Tibial nerve (tissue), 4 donors: ENCODE results near the gene KRT3.

Source experiments
- EP300 ChIP-seq, 2 donors: sonication (generic); formaldehyde crosslinking; IDR thresholded peaks; one replicate each; pipeline ENCODE4 v1.6.1; 2017; ENCODE audit warnings: antibody characterized with exemption in 2 of 2, mild to moderate bottlenecking in 1 of 2
- TF ChIP-seq, protein P1 (sequence below), 5 experiments: fragments of 200-600 bp in 3 of 5; fragments of 450-650 bp in 2 of 5; sonication (generic) in 3 of 5; IDR thresholded peaks; one replicate each; pipeline ENCODE4 v1.5.1; 2016 to 2019; ENCODE audit warnings: antibody characterized with exemption in 5 of 5, mild to moderate bottlenecking in 3 of 5, moderate library complexity in 2 of 5

DNA sequence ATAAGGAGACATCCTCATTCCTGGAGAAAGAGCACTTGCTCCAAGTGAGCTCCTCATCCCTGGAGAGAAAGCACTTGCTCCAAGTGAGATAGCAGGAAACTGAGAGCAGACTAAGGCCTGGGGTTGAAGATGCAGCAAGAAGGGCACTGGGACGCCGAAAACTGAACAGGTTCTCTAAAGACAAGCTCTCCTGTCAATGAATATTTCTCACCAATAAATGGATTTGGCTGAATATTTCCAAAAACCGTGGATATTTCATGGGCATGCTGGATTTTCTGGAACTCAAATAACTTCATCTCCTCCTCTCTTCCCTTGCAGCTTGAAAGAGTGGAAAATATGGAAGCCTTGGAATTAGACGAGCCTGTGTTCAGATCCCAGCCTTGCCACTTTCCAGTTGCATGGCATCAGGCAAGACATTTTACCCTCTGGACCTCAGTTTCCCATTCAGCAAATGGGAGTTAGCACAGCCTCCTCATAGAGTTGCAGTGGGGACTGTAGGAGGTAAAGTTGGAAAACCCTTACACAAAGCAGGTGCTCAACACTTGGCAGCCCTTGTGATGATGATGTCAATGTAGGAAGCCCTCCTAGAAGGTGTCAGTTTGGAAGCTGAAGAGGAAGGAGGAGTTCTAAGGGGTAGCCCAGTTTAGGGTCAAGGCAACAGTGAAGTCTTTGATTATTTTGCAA is 14.4 kb downstream of the KRT3 start:
- TF ChIP-seq, protein P1, sequence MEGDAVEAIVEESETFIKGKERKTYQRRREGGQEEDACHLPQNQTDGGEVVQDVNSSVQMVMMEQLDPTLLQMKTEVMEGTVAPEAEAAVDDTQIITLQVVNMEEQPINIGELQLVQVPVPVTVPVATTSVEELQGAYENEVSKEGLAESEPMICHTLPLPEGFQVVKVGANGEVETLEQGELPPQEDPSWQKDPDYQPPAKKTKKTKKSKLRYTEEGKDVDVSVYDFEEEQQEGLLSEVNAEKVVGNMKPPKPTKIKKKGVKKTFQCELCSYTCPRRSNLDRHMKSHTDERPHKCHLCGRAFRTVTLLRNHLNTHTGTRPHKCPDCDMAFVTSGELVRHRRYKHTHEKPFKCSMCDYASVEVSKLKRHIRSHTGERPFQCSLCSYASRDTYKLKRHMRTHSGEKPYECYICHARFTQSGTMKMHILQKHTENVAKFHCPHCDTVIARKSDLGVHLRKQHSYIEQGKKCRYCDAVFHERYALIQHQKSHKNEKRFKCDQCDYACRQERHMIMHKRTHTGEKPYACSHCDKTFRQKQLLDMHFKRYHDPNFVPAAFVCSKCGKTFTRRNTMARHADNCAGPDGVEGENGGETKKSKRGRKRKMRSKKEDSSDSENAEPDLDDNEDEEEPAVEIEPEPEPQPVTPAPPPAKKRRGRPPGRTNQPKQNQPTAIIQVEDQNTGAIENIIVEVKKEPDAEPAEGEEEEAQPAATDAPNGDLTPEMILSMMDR (IDR thresholded peaks at IDR 0.05), result no peak
- no peak for TF ChIP-seq EP300 (IDR thresholded peaks at IDR 0.05)
